Activated naive CD8-positive, alpha-beta T cell treated with anti-CD3 and anti-CD28 coated beads, Interleukin-2, amount 10 ng/mL, durations not matched to agents 7 days and 5 days (primary cell): ENCODE data around the gene PLD5. TPM values are rescaled to one million over a fixed set of nuclear protein-coding genes. Genes with fewer than 3 reads are reported as not detected.
"Not testable (repeated sequence)": the region's sequence is repeated elsewhere in the genome, so short reads cannot be mapped to it uniquely, and the experiment has no call there.

ENCODE experiments used
- ATAC-seq: fragments of 150-1000 bp; cut with Tn5 transposase; one replicate; pipeline ENCODE4 v1.10.0; 2021; ENCODE audit warnings: low read depth, moderate library complexity
- POLR2A ChIA-PET: fragments of 350-600 bp; sonication (Branson Sonifier 250); formaldehyde crosslinking; loops from one replicate; lab custom pipeline; 2021; ENCODE audit warnings: antibody characterized with exemption; lab: Charles Lee
- DNase-seq: peaks from one replicate; pipeline ENCODE4 v3.0.0; 2021
- H3K27ac Mint-ChIP-seq: one replicate; pipeline ENCODE4 v1.8.0; 2022; ENCODE audit warnings: mild to moderate bottlenecking, mixed read lengths
- H3K27me3 Mint-ChIP-seq: one replicate; pipeline ENCODE4 v1.8.0; 2022; ENCODE audit warnings: mild to moderate bottlenecking, moderate library complexity, mixed read lengths
- H3K36me3 Mint-ChIP-seq: one replicate; pipeline ENCODE4 v1.8.0; 2021; ENCODE audit warnings: mild to moderate bottlenecking, mixed read lengths
- H3K4me1 Mint-ChIP-seq: one replicate; pipeline ENCODE4 v1.8.0; 2021; ENCODE audit warnings: mixed read lengths
- H3K4me3 Mint-ChIP-seq: one replicate; pipeline ENCODE4 v1.8.0; 2022; ENCODE audit warnings: mild to moderate bottlenecking, moderate library complexity, mixed read lengths
- H3K9me3 Mint-ChIP-seq: one replicate; pipeline ENCODE4 v1.8.0; 2021; ENCODE audit warnings: mixed read lengths
- total RNA-seq, 2 experiments: library from RNA; stranded (reverse); gene quantifications; one replicate each; pipeline ENCODE4 v1.2.3, GENCODE V29; 2021

The PLD5 gene
- total RNA-seq, 2 experiments from 2014 or later = not detected

- ATAC-seq (no peak), DNase-seq (no peak)
- no peak overlapping the region for H3K27ac Mint-ChIP-seq
- H3K27me3 Mint-ChIP-seq = no peaks in the 10 kb centered on the region
- H3K9me3 Mint-ChIP-seq = no peaks in the 10 kb centered on the region
- H3K4me3 Mint-ChIP-seq = no peak overlapping the region
- POLR2A ChIA-PET = no interaction called here
- no peaks in the 10 kb centered on the region for H3K36me3 Mint-ChIP-seq
- no peaks in the 10 kb centered on the region for H3K4me1 Mint-ChIP-seq
These were observed 434.6 kb downstream of the PLD5 start for GRCh38 chr1:242089911-242090310.

GRCh38 chr1:242088875-242089274 is 435.6 kb downstream of the PLD5 start:
- POLR2A ChIA-PET = no interaction called here
- no peaks in the 10 kb centered on the region for H3K9me3 Mint-ChIP-seq
- no peaks in the 10 kb centered on the region for H3K4me1 Mint-ChIP-seq
- H3K27me3 Mint-ChIP-seq = no peaks in the 10 kb centered on the region
- H3K36me3 Mint-ChIP-seq = no peaks in the 10 kb centered on the region
- ATAC-seq (no peak), DNase-seq (no peak)
- no peak overlapping the region for H3K27ac Mint-ChIP-seq
- H3K4me3 Mint-ChIP-seq = no peak overlapping the region

GRCh38 chr1:242086706-242087105 is 437.8 kb downstream of the PLD5 start:
- H3K9me3 Mint-ChIP-seq = no peaks in the 10 kb centered on the region
- ATAC-seq (no peak), DNase-seq (no peak)
- H3K4me1 Mint-ChIP-seq = no peaks in the 10 kb centered on the region
- no peaks in the 10 kb centered on the region for H3K36me3 Mint-ChIP-seq
- H3K27me3 Mint-ChIP-seq = no peaks in the 10 kb centered on the region
- POLR2A ChIA-PET = no interaction called here
- H3K4me3 Mint-ChIP-seq = no peak overlapping the region
- no peak overlapping the region for H3K27ac Mint-ChIP-seq

DNA sequence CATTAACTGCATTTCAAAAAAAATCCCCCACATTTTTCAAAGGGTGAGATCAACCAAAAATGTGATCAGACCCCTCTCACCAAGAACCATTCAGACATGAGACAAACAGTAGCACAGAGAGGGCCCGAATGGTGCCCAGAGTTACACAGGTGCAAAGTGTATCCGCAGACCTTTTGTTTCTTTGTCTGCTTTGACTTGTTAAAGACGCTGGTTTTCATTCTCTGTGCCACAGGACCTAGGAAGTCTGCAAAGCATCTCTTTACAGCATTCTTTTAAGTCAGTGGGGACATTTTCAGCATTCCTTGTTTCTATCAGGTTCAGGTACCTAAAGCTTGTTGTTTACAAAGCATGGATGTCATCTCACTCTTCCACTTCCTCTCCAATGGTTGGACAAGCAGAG is 438.4 kb downstream of the PLD5 start:
- POLR2A ChIA-PET = no interaction called here

DNA sequence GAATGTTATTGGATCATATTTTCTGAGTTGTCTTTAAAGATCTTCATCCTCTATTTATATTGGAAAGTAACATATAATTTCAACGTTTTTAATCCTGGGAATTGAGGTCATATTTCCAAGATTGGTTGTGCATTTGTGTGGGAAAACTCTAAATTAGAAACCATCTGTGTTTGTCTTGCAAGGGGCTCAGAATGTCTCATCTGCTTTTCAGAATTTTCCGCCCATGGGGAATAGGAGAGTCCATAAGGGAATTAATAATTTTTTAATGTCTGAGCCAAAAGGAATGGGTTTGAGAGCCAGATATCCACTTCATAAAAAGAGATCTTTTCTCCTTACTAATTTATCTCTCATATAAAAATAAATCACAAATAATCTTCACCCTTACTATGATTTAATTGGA is 440.8 kb downstream of the PLD5 start:
- Mint-ChIP-seq H3K4me3 (no peak overlapping the region), H3K27ac (no peak overlapping the region), H3K36me3 (no peaks in the 10 kb centered on the region), H3K9me3 (no peaks in the 10 kb centered on the region), H3K27me3 (no peaks in the 10 kb centered on the region), H3K4me1 (no peaks in the 10 kb centered on the region)
- DNase-seq = no peak
- ATAC-seq = no peak
- POLR2A ChIA-PET = no interaction called here

More for the DNA sequence above, 438.4 kb downstream of the PLD5 start:
- no peak overlapping the region for H3K4me3 Mint-ChIP-seq
- no peaks in the 10 kb centered on the region for H3K27me3 Mint-ChIP-seq
- H3K36me3 Mint-ChIP-seq = no peaks in the 10 kb centered on the region
- ATAC-seq (no peak), DNase-seq (no peak)
- no peaks in the 10 kb centered on the region for H3K4me1 Mint-ChIP-seq
- no peak overlapping the region for H3K27ac Mint-ChIP-seq
- H3K9me3 Mint-ChIP-seq = no peaks in the 10 kb centered on the region

DNA sequence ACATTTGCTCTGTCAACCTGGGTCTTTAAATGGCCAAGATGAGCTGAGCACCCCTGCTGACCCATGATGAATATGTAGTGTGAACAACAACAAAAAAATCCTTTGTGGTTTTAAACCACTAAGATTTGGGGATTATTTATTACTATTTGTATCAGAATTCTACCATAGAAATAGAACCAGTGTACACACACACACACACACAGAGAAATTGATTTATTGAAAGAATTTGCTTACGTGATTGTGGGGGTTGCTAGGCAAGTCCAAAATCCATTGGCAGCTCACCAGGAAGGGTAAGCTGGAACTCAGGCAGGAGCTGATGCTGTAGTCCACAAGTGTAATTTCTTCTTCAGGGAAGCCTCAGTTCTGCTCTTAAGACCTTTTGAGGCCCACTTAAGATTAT is 443.1 kb downstream of the PLD5 start:
- Mint-ChIP-seq H3K36me3 (no peaks in the 10 kb centered on the region), H3K9me3 (no peaks in the 10 kb centered on the region), H3K27me3 (no peaks in the 10 kb centered on the region), H3K4me3 (no peak overlapping the region), H3K27ac (no peak overlapping the region), H3K4me1 (no peaks in the 10 kb centered on the region)
- ATAC-seq = no peak
- POLR2A ChIA-PET = no interaction called here
- no peak for DNase-seq

- H3K27ac Mint-ChIP-seq = no peak overlapping the region
- DNase-seq = no peak
- H3K27me3 Mint-ChIP-seq = peaks cover 6% of the 10 kb centered on the region
- H3K36me3 Mint-ChIP-seq = no peaks in the 10 kb centered on the region
- no peak overlapping the region for H3K4me3 Mint-ChIP-seq
- ATAC-seq = no peak
- H3K9me3 Mint-ChIP-seq = no peaks in the 10 kb centered on the region
- POLR2A ChIA-PET = no interaction called here
- H3K4me1 Mint-ChIP-seq = no peaks in the 10 kb centered on the region
These were observed 458.7 kb downstream of the PLD5 start for GRCh38 chr1:242065813-242066212.

DNA sequence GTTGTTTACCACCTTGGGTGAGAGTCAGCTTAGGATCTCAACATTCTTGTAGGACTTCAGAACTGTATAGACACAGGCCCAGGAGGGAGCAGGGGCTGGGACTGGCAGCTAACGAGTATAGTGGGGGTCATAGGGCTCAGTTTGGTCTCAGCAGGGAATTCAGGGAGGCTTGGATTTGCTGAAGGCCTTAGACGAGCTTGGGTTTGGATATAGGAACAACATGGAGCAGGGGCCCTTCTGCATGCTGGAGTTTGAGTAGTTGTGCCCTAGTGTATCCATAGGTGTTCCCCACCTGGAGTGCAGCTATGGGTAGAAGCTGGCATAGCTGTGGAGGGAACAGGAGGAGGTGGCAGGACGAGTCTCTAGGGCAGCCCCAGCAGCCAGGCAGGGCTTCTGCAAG is 462.2 kb downstream of the PLD5 start:
- no peak for ATAC-seq

GRCh38 chr1:242059976-242060375 is 464.5 kb downstream of the PLD5 start:
- ATAC-seq = no peak
- Mint-ChIP-seq H3K36me3 (no peaks in the 10 kb centered on the region), H3K27ac (no peak overlapping the region), H3K27me3 (no peaks in the 10 kb centered on the region), H3K4me1 (no peaks in the 10 kb centered on the region), H3K9me3 (no peaks in the 10 kb centered on the region), H3K4me3 (no peak overlapping the region)
- DNase-seq = no peak
- POLR2A ChIA-PET = no interaction called here

More for the DNA sequence above, 462.2 kb downstream of the PLD5 start:
- no peak for DNase-seq
- no peak overlapping the region for H3K4me3 Mint-ChIP-seq
- H3K4me1 Mint-ChIP-seq = no peaks in the 10 kb centered on the region
- H3K27ac Mint-ChIP-seq = no peak overlapping the region
- POLR2A ChIA-PET = no interaction called here
- no peaks in the 10 kb centered on the region for H3K9me3 Mint-ChIP-seq
- H3K27me3 Mint-ChIP-seq = no peaks in the 10 kb centered on the region
- H3K36me3 Mint-ChIP-seq = no peaks in the 10 kb centered on the region

GRCh38 chr1:242058582-242058981 is 465.9 kb downstream of the PLD5 start:
- ATAC-seq, POLR2A ChIA-PET: not testable (repeated sequence)

DNA sequence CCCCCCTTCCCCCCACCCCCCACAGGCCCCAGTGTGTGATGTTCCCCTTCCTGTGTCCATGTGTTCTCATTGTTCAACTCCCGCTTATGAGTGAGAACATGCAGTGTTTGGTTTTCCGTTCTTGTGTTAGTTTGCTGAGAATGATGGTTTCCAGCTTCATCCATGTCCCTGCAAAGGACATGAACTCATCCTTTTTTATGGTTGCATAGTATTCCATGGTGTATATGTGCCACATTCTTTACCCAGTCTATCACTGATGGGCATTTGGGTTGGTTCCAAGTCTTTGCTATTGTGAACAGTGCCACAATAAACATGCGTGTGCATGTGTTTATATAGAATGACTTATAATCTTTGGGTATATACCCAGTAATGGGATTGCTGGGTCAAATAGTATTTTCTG is 466.3 kb downstream of the PLD5 start:
- DNase-seq, POLR2A ChIA-PET, H3K36me3 Mint-ChIP-seq, H3K4me3 Mint-ChIP-seq, H3K27me3 Mint-ChIP-seq, H3K9me3 Mint-ChIP-seq, H3K27ac Mint-ChIP-seq, ATAC-seq, H3K4me1 Mint-ChIP-seq: not testable (repeated sequence)

More at GRCh38 chr1:242058582-242058981, 465.9 kb downstream of the PLD5 start:
- not testable (repeated sequence) for H3K4me3 Mint-ChIP-seq, H3K36me3 Mint-ChIP-seq, H3K27ac Mint-ChIP-seq, DNase-seq, H3K4me1 Mint-ChIP-seq, H3K27me3 Mint-ChIP-seq, H3K9me3 Mint-ChIP-seq

- no peak for DNase-seq
- Mint-ChIP-seq H3K4me1 (no peaks in the 10 kb centered on the region), H3K4me3 (no peak overlapping the region), H3K36me3 (no peaks in the 10 kb centered on the region), H3K27me3 (no peaks in the 10 kb centered on the region), H3K27ac (no peak overlapping the region), H3K9me3 (no peaks in the 10 kb centered on the region)
- POLR2A ChIA-PET = no interaction called here
- ATAC-seq = no peak
These were observed 466.8 kb downstream of the PLD5 start for GRCh38 chr1:242057745-242058115.

DNA sequence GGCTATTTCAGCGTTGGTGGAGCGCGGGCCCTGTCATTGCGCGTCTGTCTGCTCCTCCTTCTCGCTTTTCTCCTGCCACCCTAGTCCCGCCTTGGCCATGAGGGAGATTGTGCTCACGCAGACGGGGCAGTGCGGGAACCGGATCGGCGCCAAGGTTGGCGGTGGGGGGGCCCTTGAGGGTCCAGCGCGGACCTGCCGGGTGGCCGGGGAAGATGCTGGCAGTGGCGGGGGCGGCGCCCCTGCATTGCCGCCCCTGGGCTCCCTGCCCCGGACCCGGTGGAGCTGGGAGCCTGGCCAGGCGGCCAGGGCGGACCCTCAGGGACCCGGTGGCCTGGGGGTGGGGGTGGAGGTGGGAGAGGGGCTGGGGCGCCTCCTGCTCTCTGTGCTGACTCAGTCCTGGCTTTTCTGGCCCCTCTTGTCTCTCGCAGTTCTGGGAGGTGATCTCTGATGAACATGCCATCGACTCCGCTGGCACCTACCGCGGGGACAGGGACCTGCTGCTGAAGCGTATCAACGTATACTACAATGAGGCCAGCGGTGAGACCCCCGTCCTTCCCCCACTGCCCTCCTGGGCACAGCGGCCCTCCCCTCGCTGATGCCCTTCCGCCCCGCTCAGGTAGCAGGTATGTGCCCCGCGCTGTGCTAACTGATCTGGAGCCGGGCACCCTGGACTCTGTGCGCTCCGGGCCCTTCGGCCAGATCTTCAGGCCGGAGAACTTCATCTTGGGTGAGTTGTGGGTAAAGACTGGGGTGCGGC is 467.3 kb downstream of the PLD5 start:
- H3K4me3 Mint-ChIP-seq = no peak overlapping the region
- H3K4me1 Mint-ChIP-seq = no peaks in the 10 kb centered on the region
- H3K9me3 Mint-ChIP-seq = no peaks in the 10 kb centered on the region
- no peak for DNase-seq
- ATAC-seq = no peak
- POLR2A ChIA-PET = no interaction called here
- H3K36me3 Mint-ChIP-seq = no peaks in the 10 kb centered on the region
- no peak overlapping the region for H3K27ac Mint-ChIP-seq
- H3K27me3 Mint-ChIP-seq = no peaks in the 10 kb centered on the region

- no peak overlapping the region for H3K4me3 Mint-ChIP-seq
- no peak overlapping the region for H3K27ac Mint-ChIP-seq
These were observed 468.7 kb downstream of the PLD5 start for GRCh38 chr1:242055749-242056320.

More at GRCh38 chr1:242055749-242056320, 468.7 kb downstream of the PLD5 start:
- no peak for ATAC-seq
- no peak for DNase-seq
- no peaks in the 10 kb centered on the region for H3K27me3 Mint-ChIP-seq
- no peaks in the 10 kb centered on the region for H3K9me3 Mint-ChIP-seq
- no peaks in the 10 kb centered on the region for H3K4me1 Mint-ChIP-seq
- no peaks in the 10 kb centered on the region for H3K36me3 Mint-ChIP-seq
- POLR2A ChIA-PET = no interaction called here
